KG1 (cell line): ENCODE data around the gene LMAN1.

Experiments used
- DNase-seq: peaks from one replicate; lab custom pipeline; 2025; lab: John Stamatoyannopoulos, UW

Gene LMAN1

GRCh38 chr18:59303006-59303405 lies 56.1 kb downstream of the LMAN1 start:
- DNase-seq = no peak

- DNase-seq = no peak
Measured at GRCh38 chr18:59301929-59302328, 57.1 kb downstream of the LMAN1 start.

GRCh38 chr18:59300676-59301285 lies 58.3 kb downstream of the LMAN1 start:
- no peak for DNase-seq

- no peak for DNase-seq
Measured at GRCh38 chr18:59298871-59299270, 60.2 kb downstream of the LMAN1 start.

- DNase-seq = no peak
Measured at GRCh38 chr18:59293317-59293716, 65.7 kb downstream of the LMAN1 start.

GRCh38 chr18:59286341-59286740 lies 72.7 kb downstream of the LMAN1 start:
- no peak for DNase-seq

- no peak for DNase-seq
Measured at GRCh38 chr18:59282341-59282740, 76.7 kb downstream of the LMAN1 start.

GRCh38 chr18:59279722-59280121 lies 79.3 kb downstream of the LMAN1 start:
- DNase-seq = no peak

- no peak for DNase-seq
Measured at GRCh38 chr18:59279193-59279592, 79.9 kb downstream of the LMAN1 start.

- no peak for DNase-seq
Measured at GRCh38 chr18:59278793-59279192, 80.3 kb downstream of the LMAN1 start.
